ENCODE results near the gene PERM1. TPM values are rescaled to one million over a fixed set of nuclear protein-coding genes. Genes with fewer than 3 reads are reported as not detected.

Gene PERM1
- total RNA-seq, 1 donor from 2014 or later: not detected

DNA sequence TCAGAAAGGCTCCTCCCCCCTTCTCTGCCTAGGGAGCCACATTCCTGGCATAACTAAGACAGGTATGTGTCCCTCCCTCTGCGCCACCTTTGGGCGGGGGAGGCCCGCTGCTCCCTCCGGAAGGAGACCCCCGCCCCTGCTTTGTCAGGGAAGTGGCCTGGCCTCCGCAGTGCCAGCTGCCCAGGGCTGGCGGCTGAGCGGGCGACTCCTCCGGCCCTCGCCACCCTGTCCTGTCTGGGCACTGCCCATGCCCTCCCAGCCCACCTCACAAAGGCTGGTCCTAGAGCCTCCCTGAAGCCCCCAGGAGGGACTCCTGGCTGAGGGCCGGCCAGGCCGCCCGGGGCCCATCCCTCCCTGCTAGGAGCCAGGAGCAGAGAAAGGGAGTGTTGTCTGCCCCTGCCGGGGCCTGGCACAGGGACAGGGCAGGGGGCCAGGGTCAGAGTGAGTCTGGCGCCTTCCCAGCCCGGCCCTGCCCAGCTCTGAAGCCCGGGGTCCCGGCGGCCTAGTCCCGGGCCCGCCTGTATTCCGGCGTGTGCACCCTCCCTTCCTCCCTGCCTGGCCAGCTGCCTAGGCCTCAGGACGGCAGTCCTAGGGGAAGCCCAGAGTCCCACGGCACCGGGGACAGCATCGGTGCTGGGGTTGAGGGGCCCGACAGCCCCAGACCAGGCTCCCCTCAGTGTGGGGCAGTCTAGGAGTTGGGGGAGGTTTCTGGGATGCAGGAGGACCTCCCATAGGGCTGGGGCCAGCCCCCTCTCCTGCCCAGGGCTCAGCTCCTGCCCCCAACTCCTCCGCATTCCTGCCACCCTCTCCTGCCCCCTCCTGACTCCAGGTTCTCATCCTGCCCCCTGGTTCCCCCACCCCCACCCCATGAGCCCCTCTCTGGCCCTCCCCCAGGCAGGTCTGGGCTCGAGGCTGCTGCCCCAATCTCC, 43.1 kb upstream of the PERM1 start:
- peak; percentile 65 for DNase-seq (ENCODE audit: low spot score, unreplicated experiment)
- Mint-ChIP-seq H3K4me1 (ENCODE audit: low read depth) (peaks cover 12% of the 10 kb centered on the region), H3K9me3 (ENCODE audit: low read depth) (no peaks in the 10 kb centered on the region), H3K4me3 (ENCODE audit: low read depth) (no peak overlapping the region), H3K36me3 (ENCODE audit: insufficient read depth) (peaks cover 7% of the 10 kb centered on the region), H3K27ac (peak overlapping the region; percentile 82), H3K27me3 (no peaks in the 10 kb centered on the region)
- TF ChIP-seq, protein P1, sequence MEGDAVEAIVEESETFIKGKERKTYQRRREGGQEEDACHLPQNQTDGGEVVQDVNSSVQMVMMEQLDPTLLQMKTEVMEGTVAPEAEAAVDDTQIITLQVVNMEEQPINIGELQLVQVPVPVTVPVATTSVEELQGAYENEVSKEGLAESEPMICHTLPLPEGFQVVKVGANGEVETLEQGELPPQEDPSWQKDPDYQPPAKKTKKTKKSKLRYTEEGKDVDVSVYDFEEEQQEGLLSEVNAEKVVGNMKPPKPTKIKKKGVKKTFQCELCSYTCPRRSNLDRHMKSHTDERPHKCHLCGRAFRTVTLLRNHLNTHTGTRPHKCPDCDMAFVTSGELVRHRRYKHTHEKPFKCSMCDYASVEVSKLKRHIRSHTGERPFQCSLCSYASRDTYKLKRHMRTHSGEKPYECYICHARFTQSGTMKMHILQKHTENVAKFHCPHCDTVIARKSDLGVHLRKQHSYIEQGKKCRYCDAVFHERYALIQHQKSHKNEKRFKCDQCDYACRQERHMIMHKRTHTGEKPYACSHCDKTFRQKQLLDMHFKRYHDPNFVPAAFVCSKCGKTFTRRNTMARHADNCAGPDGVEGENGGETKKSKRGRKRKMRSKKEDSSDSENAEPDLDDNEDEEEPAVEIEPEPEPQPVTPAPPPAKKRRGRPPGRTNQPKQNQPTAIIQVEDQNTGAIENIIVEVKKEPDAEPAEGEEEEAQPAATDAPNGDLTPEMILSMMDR (IDR thresholded peaks at IDR 0.05; ENCODE audit: unreplicated experiment): no peak

DNA sequence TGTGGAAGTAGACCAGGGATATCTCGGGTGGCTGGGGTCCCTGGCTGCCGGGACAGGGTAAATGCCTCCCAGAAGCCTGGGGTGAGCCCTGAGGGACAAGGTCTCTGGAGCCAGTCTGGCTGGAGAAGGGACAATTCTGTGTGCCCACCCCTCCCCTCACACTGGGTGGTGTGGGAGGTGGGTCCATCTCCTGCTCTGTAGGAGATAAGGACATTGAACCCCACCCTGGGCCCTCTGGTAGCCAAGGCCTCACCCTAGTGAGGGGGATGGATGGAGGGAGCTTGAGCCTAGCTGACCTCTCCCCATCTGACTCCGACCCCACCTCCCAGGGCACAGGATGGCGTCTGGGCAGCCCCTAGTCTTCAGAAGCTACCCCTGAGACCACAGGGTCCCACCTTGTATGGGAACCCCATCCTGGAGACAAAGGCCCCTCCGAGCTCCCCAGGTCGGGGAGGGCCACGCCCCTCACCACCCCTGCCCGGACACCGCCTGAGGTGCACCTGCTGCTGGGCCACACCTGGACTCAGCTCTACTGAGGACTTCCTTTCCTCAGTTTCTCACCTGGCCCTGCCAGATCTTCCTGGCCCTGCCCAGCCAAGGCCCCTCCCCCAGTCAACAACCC, 42.4 kb upstream of the PERM1 start:
- H3K4me1 Mint-ChIP-seq (ENCODE audit: low read depth): peaks cover 12% of the 10 kb centered on the region
- peak overlapping the region; percentile 82 for H3K27ac Mint-ChIP-seq
- TF ChIP-seq, protein P1 (IDR thresholded peaks at IDR 0.05; ENCODE audit: unreplicated experiment): no peak
- no peak for DNase-seq (ENCODE audit: low spot score, unreplicated experiment)
- no peaks in the 10 kb centered on the region for H3K9me3 Mint-ChIP-seq (ENCODE audit: low read depth)
- H3K4me3 Mint-ChIP-seq (ENCODE audit: low read depth): no peak overlapping the region
- H3K36me3 Mint-ChIP-seq (ENCODE audit: insufficient read depth): peaks cover 7% of the 10 kb centered on the region
- H3K27me3 Mint-ChIP-seq: no peaks in the 10 kb centered on the region

DNA sequence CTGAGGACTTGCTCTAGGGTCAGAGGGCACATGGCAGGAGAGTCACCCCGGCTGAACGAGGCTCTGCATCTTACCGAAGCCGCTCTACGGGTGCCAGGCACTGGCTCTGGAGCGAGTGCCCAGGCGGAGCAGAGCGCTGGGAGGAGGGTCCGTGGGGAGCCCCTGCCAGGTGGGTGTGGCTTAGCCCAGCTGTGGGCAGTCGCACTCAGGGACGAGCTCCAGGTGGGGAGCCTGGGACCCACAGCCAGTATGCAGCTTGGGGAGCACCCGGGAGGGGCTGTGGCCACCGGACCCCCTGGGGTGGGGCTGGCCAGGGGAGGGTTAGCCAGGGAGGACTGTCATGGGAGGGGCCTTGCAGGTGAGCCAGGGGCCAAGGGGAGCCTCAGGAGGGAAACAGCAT, 41.8 kb upstream of the PERM1 start:
- Mint-ChIP-seq H3K4me1 (ENCODE audit: low read depth) (peaks cover 12% of the 10 kb centered on the region), H3K27me3 (no peaks in the 10 kb centered on the region), H3K36me3 (ENCODE audit: insufficient read depth) (peaks cover 7% of the 10 kb centered on the region), H3K27ac (no peak overlapping the region), H3K9me3 (ENCODE audit: low read depth) (no peaks in the 10 kb centered on the region), H3K4me3 (ENCODE audit: low read depth) (no peak overlapping the region)
- DNase-seq (ENCODE audit: low spot score, unreplicated experiment): no peak
- TF ChIP-seq, protein P1 (IDR thresholded peaks at IDR 0.05; ENCODE audit: unreplicated experiment): no peak

DNA sequence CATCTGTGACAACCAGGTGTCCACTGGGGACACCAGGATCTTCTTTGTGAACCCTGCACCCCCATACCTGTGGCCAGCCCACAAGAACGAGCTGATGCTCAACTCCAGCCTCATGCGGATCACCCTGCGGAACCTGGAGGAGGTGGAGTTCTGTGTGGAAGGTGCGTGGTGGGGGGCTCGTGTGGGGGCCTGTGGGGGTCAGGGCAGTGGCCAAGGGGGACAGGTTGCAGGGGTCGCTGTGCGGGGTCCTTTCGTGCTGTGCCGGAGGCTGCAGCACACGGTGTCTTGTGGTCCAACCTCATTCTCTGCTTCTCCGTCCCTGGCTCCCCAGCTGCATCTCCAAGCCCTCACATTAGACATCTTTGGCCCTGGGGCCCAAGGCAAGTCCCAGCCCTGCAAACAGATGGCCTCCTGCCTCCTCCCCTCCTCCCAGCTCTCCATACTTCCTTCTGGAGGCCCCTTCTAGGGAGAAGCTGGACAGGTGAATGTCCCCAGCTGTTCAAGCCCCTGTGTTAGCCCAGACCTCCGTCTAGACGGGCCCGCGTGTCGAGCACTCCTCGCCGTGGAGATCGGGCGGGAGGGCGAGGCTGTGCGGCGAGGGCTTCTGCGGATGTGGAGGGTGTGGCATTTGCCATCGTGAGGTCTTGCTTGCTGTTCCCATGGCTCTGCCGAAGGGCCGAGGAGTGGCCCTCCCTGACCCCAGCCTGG, 40.6 kb upstream of the PERM1 start:
- Mint-ChIP-seq H3K9me3 (ENCODE audit: low read depth) (peaks cover under 1% of the 10 kb centered on the region), H3K27ac (peak overlapping the region; percentile 85), H3K4me1 (ENCODE audit: low read depth) (peaks cover 12% of the 10 kb centered on the region), H3K4me3 (ENCODE audit: low read depth) (peak overlapping the region; percentile 49), H3K27me3 (no peaks in the 10 kb centered on the region), H3K36me3 (ENCODE audit: insufficient read depth) (peaks cover 7% of the 10 kb centered on the region)
- DNase-seq (ENCODE audit: low spot score, unreplicated experiment): no peak
- TF ChIP-seq, protein P1 (IDR thresholded peaks at IDR 0.05; ENCODE audit: unreplicated experiment): no peak

DNA sequence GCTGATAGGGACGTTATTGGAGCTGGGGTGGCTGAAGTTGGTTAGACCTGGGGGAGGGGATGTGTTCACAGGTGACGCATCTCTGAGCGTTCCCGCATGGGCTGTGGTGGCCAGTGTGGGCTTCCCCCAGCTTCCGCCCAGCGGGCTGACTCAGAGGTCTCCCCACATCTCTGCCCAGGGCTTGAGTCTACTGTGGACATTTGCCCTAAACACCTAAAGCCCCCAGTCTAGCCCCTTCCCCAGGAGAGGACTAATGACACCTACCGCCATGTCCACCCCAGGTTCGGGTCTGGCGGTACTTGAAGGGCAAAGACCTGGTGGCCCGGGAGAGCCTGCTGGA, 40.0 kb upstream of the PERM1 start:
- H3K36me3 Mint-ChIP-seq (ENCODE audit: insufficient read depth): peaks cover 8% of the 10 kb centered on the region
- H3K27me3 Mint-ChIP-seq: no peaks in the 10 kb centered on the region
- H3K4me1 Mint-ChIP-seq (ENCODE audit: low read depth): peaks cover 16% of the 10 kb centered on the region
- TF ChIP-seq, protein P1 (IDR thresholded peaks at IDR 0.05; ENCODE audit: unreplicated experiment): no peak
- H3K4me3 Mint-ChIP-seq (ENCODE audit: low read depth): peak overlapping the region; percentile 72
- no peak for DNase-seq (ENCODE audit: low spot score, unreplicated experiment)
- peak overlapping the region; percentile 13 for H3K27ac Mint-ChIP-seq
- peaks cover 4% of the 10 kb centered on the region for H3K9me3 Mint-ChIP-seq (ENCODE audit: low read depth)
